ENCODE results near the gene CHKB.
"Not testable (repeated sequence)": the region's sequence is repeated elsewhere in the genome, so short reads cannot be mapped to it uniquely, and the experiment has no call there.

The CHKB gene

GRCh38 chr22:50612528-50613221, 30.0 kb upstream of the CHKB start:
- DNase-seq (ENCODE audit: low spot score) = no peak

GRCh38 chr22:50612168-50612527, 29.5 kb upstream of the CHKB start:
- DNase-seq (ENCODE audit: low spot score) = no peak

GRCh38 chr22:50611341-50612060, 28.9 kb upstream of the CHKB start:
- DNase-seq (ENCODE audit: low spot score) = no peak

DNA sequence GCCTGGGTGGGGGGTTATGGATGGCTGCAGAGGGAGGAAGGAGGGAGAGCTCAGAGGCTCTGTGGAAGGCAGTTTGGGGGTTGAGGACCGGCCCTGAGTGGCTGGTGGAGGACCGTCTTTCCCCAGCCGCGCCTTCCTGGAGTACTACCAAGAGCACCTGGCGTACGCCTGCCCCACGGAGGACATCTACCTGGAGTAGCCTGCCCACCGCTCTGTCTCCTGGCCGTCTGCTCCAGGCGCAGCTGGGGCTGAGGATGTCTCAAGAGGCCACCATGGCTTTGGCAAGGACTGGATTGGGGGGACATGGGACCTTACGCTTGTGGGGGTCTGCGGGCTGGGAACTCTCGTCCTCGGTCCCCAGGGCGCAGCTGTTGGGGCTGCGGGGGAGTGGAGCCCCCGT, 27.9 kb upstream of the CHKB start:
- no peak for DNase-seq (ENCODE audit: low spot score)

- DNase-seq (ENCODE audit: low spot score) = no peak
Observed at GRCh38 chr22:50610041-50610451, 27.4 kb upstream of the CHKB start.

- DNase-seq (ENCODE audit: low spot score) = no peak
Observed at GRCh38 chr22:50609599-50609998, 26.9 kb upstream of the CHKB start.

DNA sequence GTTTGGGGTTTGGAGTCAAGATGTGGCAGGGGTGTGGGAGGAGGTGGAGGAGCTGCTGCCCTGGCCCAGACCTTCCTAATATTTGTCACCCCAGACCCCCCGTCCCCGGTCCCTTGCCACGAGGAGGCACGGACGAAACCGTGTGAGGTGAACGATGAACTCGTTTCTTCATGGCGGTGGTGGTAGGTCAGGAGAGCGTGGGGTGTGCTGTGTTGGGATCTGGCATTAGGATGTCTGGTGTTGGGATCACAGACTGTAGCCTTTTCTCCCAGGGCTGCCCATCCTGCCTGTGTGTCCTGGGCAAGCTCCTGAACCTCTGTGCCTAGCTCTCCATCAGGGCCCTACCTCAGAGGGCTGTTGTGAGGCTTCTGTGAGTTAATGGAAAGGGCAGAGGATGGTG, 26.3 kb upstream of the CHKB start:
- DNase-seq (ENCODE audit: low spot score) = no peak

DNA sequence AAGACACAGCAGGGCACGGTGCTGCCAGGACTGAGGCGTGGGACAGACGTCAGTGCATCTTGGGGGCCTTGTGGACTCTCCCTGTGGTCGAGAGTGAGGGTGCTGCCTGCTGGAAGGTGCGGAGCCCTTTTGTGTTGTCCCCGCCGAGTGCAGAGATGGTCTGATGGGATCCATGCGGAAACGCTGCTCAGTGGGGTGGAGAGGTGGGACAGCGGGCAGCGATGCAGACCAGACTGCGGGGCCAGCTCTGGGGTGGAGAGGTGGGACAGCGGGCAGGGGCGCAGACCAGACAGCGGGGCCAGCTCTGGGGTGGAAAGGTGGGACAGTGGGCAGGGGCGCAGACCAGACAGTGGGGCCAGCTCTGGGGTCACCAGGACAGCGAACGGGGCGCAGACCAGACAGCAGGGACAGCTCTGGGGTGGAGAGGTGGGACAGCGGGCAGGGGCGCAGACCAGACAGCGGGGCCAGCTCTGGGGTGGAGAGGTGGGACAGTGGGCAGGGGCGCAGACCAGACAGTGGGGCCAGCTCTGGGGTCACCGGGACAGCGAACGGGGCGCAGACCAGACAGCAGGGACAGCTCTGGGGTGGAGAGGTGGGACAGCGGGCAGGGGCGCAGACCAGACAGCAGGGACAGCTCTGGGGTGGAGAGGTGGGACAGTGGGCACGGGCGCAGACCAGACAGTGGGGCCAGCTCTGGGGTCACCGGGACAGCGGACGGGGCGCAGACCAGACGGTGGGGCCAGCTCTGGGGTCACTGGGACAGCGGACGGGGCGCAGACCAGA, 25.6 kb upstream of the CHKB start:
- not testable (repeated sequence) for DNase-seq (ENCODE audit: low spot score)

GRCh38 chr22:50607659-50608020, 25.0 kb upstream of the CHKB start:
- DNase-seq (ENCODE audit: low spot score) = no peak

DNA sequence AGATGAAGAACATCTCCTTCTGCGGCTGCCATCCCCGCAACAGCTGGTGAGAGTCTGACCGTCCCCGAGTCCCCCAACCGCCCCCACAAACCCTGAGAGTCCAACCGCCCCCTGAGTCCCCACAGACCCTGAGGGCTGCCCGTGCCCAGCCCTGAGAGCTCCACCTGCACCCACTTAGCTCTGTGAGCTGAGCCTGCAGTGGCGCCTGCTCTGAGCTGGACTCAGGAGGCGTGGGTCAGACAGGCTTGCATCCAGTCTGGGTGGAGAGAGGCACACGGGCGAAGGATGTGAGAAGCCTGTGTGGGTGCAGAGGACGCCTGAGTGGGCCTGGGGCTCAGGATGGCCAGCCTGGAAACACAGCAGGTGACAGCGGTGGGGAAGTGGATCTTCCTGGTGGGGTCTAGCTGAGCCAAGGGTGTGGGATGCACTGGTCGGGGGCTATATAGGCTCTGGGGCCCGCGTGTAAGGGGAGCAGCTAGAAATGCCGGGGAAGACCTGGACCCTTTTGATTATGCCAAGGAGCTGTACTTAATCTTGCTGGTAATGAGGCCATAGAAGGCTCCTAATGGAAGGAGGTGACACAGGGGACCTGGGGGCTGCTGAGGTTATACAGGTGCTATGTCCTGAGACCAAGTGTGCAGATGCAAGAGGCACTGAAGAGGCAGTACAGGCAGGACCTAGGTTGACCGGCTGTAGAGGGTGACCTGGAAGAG, 24.5 kb upstream of the CHKB start:
- no peak for DNase-seq (ENCODE audit: low spot score)

GRCh38 chr22:50606165-50606945, 23.7 kb upstream of the CHKB start:
- no peak for DNase-seq (ENCODE audit: low spot score)

DNA sequence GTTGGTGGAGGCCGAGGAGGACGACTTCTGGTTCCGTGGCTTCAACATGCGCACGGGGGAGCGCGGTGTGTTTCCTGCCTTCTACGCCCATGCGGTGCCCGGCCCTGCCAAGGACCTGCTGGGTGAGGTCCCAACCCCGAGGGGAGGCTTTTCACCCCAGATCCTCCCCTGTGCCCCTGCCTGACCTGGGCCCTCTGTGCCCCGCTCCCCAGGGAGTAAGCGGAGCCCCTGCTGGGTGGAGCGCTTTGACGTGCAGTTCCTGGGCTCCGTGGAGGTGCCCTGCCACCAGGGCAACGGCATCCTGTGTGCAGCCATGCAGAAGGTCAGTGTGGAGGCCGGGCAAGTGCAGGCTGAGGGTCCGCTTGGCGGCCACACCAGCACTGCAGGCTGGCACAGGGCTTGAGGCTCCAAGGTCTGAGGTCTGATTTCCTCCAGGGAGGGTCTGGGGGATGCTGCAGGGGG, 23.0 kb upstream of the CHKB start:
- no peak for DNase-seq (ENCODE audit: low spot score)

- DNase-seq (ENCODE audit: low spot score) = no peak
Observed at GRCh38 chr22:50605002-50605612, 22.5 kb upstream of the CHKB start.

- no peak for DNase-seq (ENCODE audit: low spot score)
Observed at GRCh38 chr22:50604256-50605001, 21.8 kb upstream of the CHKB start.

DNA sequence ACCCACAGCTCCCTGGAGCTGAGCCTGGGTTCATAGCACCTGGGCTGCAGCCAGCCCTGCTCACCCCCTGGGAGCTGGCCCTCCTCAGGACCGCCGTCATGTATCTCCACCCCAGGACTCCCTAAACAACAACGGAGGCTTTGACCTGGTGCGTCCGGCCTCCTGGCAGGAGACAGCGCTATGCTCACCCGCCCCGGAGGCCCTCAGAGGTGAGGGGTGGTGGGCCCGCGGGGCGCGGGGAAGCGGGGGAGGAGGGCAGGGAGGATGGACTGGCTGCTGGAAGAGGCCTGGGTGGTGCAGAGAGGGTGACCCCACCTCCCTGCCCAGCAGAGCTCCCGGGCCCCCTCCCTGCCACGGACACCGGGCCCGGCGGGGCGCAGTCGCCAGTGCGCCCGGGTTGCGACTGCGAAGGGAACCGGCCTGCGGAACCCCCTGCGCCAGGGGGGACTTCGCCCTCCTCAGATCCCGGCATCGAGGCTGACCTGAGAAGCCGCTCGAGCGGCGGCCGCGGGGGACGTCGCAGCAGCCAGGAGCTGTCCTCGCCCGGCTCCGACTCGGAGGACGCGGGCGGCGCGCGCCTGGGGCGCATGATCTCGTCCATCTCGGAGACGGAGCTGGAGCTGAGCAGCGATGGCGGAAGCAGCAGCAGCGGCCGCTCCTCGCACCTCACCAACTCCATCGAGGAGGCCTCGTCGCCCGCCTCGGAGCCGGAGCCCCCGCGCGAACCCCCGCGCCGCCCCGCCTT, 21.0 kb upstream of the CHKB start:
- no peak for DNase-seq (ENCODE audit: low spot score)

DNA sequence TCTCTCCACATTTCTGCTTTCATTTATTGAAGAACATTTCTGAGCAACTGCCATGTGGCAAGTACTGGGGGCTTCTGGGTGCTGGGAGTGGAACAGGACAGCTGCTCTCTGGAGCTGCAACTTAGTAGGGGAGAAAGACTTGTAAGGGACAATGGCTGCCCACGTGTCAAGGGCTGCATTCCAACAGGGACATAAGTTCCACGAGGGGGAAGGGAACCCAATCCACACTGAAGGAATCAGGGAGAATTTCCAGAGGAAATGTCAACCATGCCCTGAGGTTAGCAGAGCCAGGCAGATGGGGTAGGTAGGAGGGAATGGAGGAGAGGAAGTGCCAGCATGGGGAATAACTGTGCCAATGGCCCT, 19.7 kb upstream of the CHKB start:
- no peak for DNase-seq (ENCODE audit: low spot score)

GRCh38 chr22:50601669-50602337, 19.2 kb upstream of the CHKB start:
- DNase-seq (ENCODE audit: low spot score) = no peak

- DNase-seq (ENCODE audit: low spot score) = no peak
Observed at GRCh38 chr22:50600967-50601668, 18.5 kb upstream of the CHKB start.

DNA sequence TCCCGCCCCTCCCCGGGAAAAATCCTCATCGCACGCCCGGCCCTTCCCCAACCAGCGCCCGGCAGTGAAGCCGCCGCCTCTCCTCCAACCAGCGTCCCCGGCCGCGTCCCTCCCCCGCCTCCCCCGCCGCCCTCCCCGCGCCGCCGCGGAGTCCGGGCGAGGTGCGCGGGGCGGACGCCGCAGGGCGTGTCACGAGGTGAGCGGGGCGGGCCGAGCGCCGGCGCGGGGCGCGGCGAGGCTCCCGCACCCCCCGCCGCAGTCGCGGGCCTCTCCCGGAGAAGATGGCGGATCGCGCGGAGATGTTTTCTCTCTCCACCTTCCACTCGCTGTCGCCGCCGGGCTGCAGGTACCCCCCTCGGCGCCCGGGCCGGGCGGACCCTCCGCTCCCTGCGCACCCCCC, 17.9 kb upstream of the CHKB start, which contains the start of gene MAPK8IP2:
TSS of gene MAPK8IP2 (plus strand) at position 256 of the 400 bp plus-strand sequence. CDS start at position 282, 26 bp downstream.
- no peak for DNase-seq (ENCODE audit: low spot score)

All from kidney capillary endothelial cell (primary cell).